Gastrocnemius medialis (tissue), 4 donors: ENCODE data around the gene TMIE.

Experiments
- POLR2A ChIP-seq, 2 donors: fragments of 450-650 bp; IDR thresholded peaks; one replicate each; pipeline ENCODE4 v1.6.1; 2017; ENCODE audit warnings: antibody characterized with exemption in 2 of 2, mild to moderate bottlenecking in 2 of 2, moderate library complexity in 2 of 2
- TF ChIP-seq, protein P1 (sequence below), 5 experiments: fragments of 450-650 bp in 3 of 5; fragments of 200-600 bp in 2 of 5; sonication (generic) in 2 of 5; IDR thresholded peaks in 4 of 5; conservative IDR thresholded peaks in 1 of 5; 1 replicate in 4 of 5; 2 replicates in 1 of 5; pipeline ENCODE4 v1.5.1; 2016 to 2019; ENCODE audit warnings: antibody characterized with exemption in 5 of 5, mild to moderate bottlenecking in 3 of 5, moderate library complexity in 3 of 5

DNA sequence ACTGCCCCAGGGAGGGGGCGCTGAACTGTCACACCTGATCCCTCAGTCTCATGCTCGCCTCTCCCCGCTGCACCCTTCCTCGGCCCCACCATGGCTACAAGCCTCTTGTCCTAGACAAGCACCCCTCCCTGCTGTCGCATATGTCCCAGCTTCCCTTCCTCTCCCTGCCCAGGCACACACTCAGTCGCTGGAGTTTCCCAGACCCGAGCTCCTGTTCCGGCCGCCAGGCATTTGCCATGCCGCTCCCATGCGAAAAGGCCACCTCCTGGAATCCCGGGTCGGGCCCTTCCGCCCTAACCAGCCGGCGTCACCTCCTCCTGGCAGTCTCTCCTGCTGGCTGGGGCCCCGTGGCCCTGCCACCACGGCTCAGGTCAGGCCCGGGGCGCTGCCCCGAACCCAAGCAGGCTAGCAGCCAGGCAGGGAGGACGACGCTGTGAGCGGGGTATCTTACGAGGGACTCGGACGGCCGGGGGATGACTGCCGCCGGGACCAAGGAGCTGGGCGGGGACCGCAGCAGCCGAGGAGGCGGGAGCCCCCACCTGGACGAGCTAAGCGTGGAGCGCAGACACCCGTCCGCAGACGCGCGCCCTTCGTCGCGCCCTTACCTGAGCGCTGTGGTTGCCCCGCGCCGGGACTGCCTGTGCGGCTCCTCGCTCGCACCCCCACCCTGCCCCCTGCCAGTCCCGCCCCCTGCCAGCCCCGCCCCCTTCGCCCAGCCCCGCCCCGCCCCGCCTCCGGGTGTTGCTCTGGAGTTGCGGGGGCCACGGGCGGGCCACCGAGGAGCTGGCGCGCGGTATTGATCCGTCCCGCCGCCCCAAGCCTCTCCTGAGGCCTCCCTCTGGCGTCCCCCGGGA is 7.9 kb upstream of the TMIE start, which contains the start of gene ALS2CL:
- TF ChIP-seq, protein P1, sequence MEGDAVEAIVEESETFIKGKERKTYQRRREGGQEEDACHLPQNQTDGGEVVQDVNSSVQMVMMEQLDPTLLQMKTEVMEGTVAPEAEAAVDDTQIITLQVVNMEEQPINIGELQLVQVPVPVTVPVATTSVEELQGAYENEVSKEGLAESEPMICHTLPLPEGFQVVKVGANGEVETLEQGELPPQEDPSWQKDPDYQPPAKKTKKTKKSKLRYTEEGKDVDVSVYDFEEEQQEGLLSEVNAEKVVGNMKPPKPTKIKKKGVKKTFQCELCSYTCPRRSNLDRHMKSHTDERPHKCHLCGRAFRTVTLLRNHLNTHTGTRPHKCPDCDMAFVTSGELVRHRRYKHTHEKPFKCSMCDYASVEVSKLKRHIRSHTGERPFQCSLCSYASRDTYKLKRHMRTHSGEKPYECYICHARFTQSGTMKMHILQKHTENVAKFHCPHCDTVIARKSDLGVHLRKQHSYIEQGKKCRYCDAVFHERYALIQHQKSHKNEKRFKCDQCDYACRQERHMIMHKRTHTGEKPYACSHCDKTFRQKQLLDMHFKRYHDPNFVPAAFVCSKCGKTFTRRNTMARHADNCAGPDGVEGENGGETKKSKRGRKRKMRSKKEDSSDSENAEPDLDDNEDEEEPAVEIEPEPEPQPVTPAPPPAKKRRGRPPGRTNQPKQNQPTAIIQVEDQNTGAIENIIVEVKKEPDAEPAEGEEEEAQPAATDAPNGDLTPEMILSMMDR (IDR thresholded peaks at IDR 0.05 in 4 of 5, conservative IDR thresholded peaks at IDR 0.05 in 1 of 5) = peak in 1 of 5 experiments; percentile 9
- TF ChIP-seq POLR2A (IDR thresholded peaks at IDR 0.05) = peak; percentile 86 to 91
